H1 (cell line): ENCODE data around the gene RASGRF1. TPM values are rescaled to one million over a fixed set of nuclear protein-coding genes. Genes with fewer than 3 reads are reported as not detected.

Experiments used
- CTCF ChIA-PET: fragments of 300-600 bp; sonication (Branson Sonifier 250); formaldehyde crosslinking; loops from one replicate; lab custom pipeline; 2021; ENCODE audit not compliant: partially characterized antibody; lab: Charles Lee
- POLR2A ChIA-PET: fragments of 300-600 bp; sonication (Branson Sonifier 250); formaldehyde crosslinking; loops from one replicate; lab custom pipeline; 2021; ENCODE audit warnings: inconsistent platforms; ENCODE audit not compliant: partially characterized antibody; lab: Charles Lee
- DNase-seq, 2 experiments: peaks; one replicate each; pipeline versions ENCODE4 v3.0.0 to v3.0.0-alpha.2; 2010 to 2022; ENCODE audit warnings: low spot score in 2 of 2, low read depth in 1 of 2, mixed read lengths in 1 of 2
- FAIRE-seq: peaks from 2 replicates; lab custom pipeline; 2011; peaks lifted over from hg19 to GRCh38; lab: Jason Lieb, UNC
- H2AFZ ChIP-seq: 2 replicates; pipeline ENCODE4 v1.8.1; 2012; ENCODE audit warnings: low read length, inconsistent platforms
- H2AK5ac ChIP-seq: 2 replicates; pipeline ENCODE4 v1.6.1; 2013; ENCODE audit warnings: low read depth, low read length
- H2BK120ac ChIP-seq: replicated peaks from 2 replicates; pipeline ENCODE3; 2013; ENCODE audit warnings: low read depth, low read length, inconsistent platforms
- H2BK12ac ChIP-seq: 2 replicates; pipeline ENCODE4 v1.6.1; 2013; ENCODE audit warnings: low read depth, low read length
- H2BK15ac ChIP-seq: 2 replicates; pipeline ENCODE4 v1.6.1; 2013; ENCODE audit warnings: low read length
- H2BK20ac ChIP-seq: 2 replicates; pipeline ENCODE4 v1.6.1; 2013; ENCODE audit warnings: low read length
- H2BK5ac ChIP-seq: 2 replicates; pipeline ENCODE4 v1.6.1; 2013; ENCODE audit warnings: low read depth, low read length
- H3K14ac ChIP-seq: 2 replicates; pipeline ENCODE4 v1.6.1; 2013; ENCODE audit warnings: inconsistent platforms; ENCODE audit not compliant: insufficient read length
- H3K18ac ChIP-seq: 2 replicates; pipeline ENCODE4 v1.6.1; 2013; ENCODE audit warnings: low read length; ENCODE audit errors: extremely low read depth
- H3K23ac ChIP-seq: 2 replicates; pipeline ENCODE4 v1.6.1; 2013; ENCODE audit warnings: inconsistent platforms; ENCODE audit not compliant: insufficient read length
- H3K23me2 ChIP-seq: 2 replicates; pipeline ENCODE4 v1.6.1; 2013; ENCODE audit warnings: low read depth, low read length
- H3K27ac ChIP-seq: 2 replicates; pipeline ENCODE4 v1.6.1; 2011; ENCODE audit warnings: low read depth, low read length, inconsistent platforms
- H3K27me3 ChIP-seq, 4 experiments: replicated peaks in 1 of 4; 1 replicate in 1 of 4; 2 replicates in 3 of 4; pipeline versions ENCODE4 v1.6.1 to v1.8.1; 2011 to 2013; ENCODE audit warnings: low read length in 3 of 4, mild to moderate bottlenecking in 3 of 4, inconsistent platforms in 2 of 4, mixed read lengths in 2 of 4, moderate library complexity in 1 of 4; ENCODE audit not compliant: control insufficient read depth in 3 of 4, insufficient read depth in 3 of 4; ENCODE audit errors: extremely low read depth in 1 of 4
- H3K36me3 ChIP-seq, 4 experiments: 2 replicates each; pipeline versions ENCODE4 v1.6.1 to v1.8.1; 2011 to 2013; ENCODE audit warnings: mild to moderate bottlenecking in 4 of 4, low read length in 3 of 4, moderate library complexity in 2 of 4, control low read depth in 1 of 4, inconsistent platforms in 1 of 4; ENCODE audit not compliant: insufficient read depth in 4 of 4, control insufficient read depth in 2 of 4
- H3K4ac ChIP-seq: replicated peaks from 2 replicates; pipeline ENCODE3; 2013; ENCODE audit warnings: low read length, low read depth, mixed read lengths, inconsistent platforms; ENCODE audit not compliant: insufficient read length
- H3K4me1 ChIP-seq, 4 experiments: replicated peaks in 1 of 4; 1 replicate in 1 of 4; 2 replicates in 3 of 4; pipeline versions ENCODE4 v1.6.1 to v1.8.1; 2011 to 2013; ENCODE audit warnings: low read length in 3 of 4, inconsistent platforms in 2 of 4, mixed read lengths in 1 of 4; ENCODE audit not compliant: insufficient read depth in 4 of 4, control insufficient read depth in 3 of 4
- H3K4me2 ChIP-seq, 2 experiments: 2 replicates each; pipeline versions ENCODE4 v1.6.1 to v1.8.1; 2011 to 2013; ENCODE audit warnings: low read depth in 2 of 2, low read length in 2 of 2, control low read depth in 1 of 2, inconsistent platforms in 1 of 2, mild to moderate bottlenecking in 1 of 2; ENCODE audit not compliant: insufficient read depth in 1 of 2
- H3K4me3 ChIP-seq, 4 experiments: fragments of 200-600, 300-600 bp in 1 of 4; sonication (generic), shearing (Covaris generic), sonication (Bioruptor Twin) in 1 of 4; 2 replicates each; pipeline versions ENCODE4 v1.5.1 to v1.8.1; 2011 to 2016; ENCODE audit warnings: low read length in 4 of 4, low read depth in 3 of 4, control low read depth in 2 of 4, inconsistent platforms in 2 of 4, mild to moderate bottlenecking in 2 of 4, mixed read lengths in 1 of 4, moderate library complexity in 1 of 4; ENCODE audit not compliant: insufficient read depth in 2 of 4; ENCODE audit errors: extremely low read depth in 1 of 4
- H3K56ac ChIP-seq: replicated peaks from 2 replicates; pipeline ENCODE3; 2013; ENCODE audit warnings: low read depth, mild to moderate bottlenecking, mixed read lengths, low read length, inconsistent platforms; ENCODE audit not compliant: insufficient read length
- H3K79me1 ChIP-seq: 2 replicates; pipeline ENCODE4 v1.6.1; 2013; ENCODE audit warnings: low read depth, low read length, control low read depth
- H3K79me2 ChIP-seq, 2 experiments: 2 replicates each; pipeline versions ENCODE4 v1.6.1 to v1.8.1; 2012 to 2013; ENCODE audit warnings: low read length in 2 of 2, mild to moderate bottlenecking in 2 of 2, inconsistent platforms in 1 of 2; ENCODE audit not compliant: insufficient read depth in 2 of 2, control insufficient read depth in 1 of 2
- H3K9ac ChIP-seq, 4 experiments: replicated peaks in 1 of 4; 1 replicate in 1 of 4; 2 replicates in 3 of 4; pipeline versions ENCODE4 v1.6.1 to v1.8.1; 2011 to 2013; ENCODE audit warnings: low read depth in 3 of 4, low read length in 3 of 4, control low read depth in 2 of 4, mild to moderate bottlenecking in 2 of 4, moderate library complexity in 2 of 4, inconsistent platforms in 1 of 4; ENCODE audit errors: extremely low read depth in 1 of 4
- H3K9me3 ChIP-seq, 2 experiments: 2 replicates each; pipeline versions ENCODE4 v1.6.1 to v1.8.1; 2012 to 2013; ENCODE audit warnings: mild to moderate bottlenecking in 2 of 2, moderate library complexity in 2 of 2, control low read depth in 1 of 2, inconsistent platforms in 1 of 2, low read depth in 1 of 2, low read length in 1 of 2, mixed read lengths in 1 of 2; ENCODE audit not compliant: insufficient read depth in 2 of 2
- H4K20me1 ChIP-seq, 2 experiments: replicated peaks in 1 of 2; 2 replicates each; pipeline versions ENCODE3 to v1.8.1; 2011 to 2013; ENCODE audit warnings: inconsistent platforms in 2 of 2, low read length in 2 of 2, mild to moderate bottlenecking in 1 of 2; ENCODE audit not compliant: insufficient read depth in 2 of 2, control insufficient read depth in 1 of 2
- H4K5ac ChIP-seq: 2 replicates; pipeline ENCODE4 v1.6.1; 2013; ENCODE audit warnings: low read length, low read depth, mixed read lengths, inconsistent platforms; ENCODE audit not compliant: insufficient read length
- H4K8ac ChIP-seq: 2 replicates; pipeline ENCODE4 v1.8.0; 2013; ENCODE audit warnings: mild to moderate bottlenecking, moderate library complexity, low read length, inconsistent platforms; ENCODE audit not compliant: insufficient read depth; ENCODE audit errors: extremely low read depth
- H4K91ac ChIP-seq: replicated peaks from 2 replicates; pipeline ENCODE3; 2013; ENCODE audit warnings: low read length, mixed read lengths, inconsistent platforms; ENCODE audit not compliant: insufficient read length
- CBX5 ChIP-seq: fragments of 300-800, 300-1000 bp; sonication (generic); IDR thresholded peaks from 2 replicates; pipeline ENCODE4 v1.7.1; 2016; ENCODE audit warnings: antibody characterized with exemption, low read length, low read depth
- CTCF ChIP-seq, 3 experiments: IDR thresholded peaks; 1 replicate in 2 of 3; 2 replicates in 1 of 3; pipeline versions ENCODE4 v1.5.1 to v1.6.1; 2011; ENCODE audit warnings: low read length in 3 of 3, mild to moderate bottlenecking in 3 of 3, inconsistent platforms in 2 of 3, low read depth in 1 of 3, moderate library complexity in 1 of 3; ENCODE audit not compliant: insufficient read depth in 1 of 3; ENCODE audit errors: control extremely low read depth in 1 of 3
- RAD21 ChIP-seq, 2 experiments: IDR thresholded peaks in 1 of 2; conservative IDR thresholded peaks in 1 of 2; 2 replicates each; pipeline ENCODE4 v1.6.1; 2011; ENCODE audit warnings: low read depth in 2 of 2, low read length in 2 of 2, improper control_type of control experiment in 1 of 2, inconsistent platforms in 1 of 2, mild to moderate bottlenecking in 1 of 2, moderate library complexity in 1 of 2
- RXRA ChIP-seq: IDR thresholded peaks from 2 replicates; pipeline ENCODE4 v1.6.1; 2011; ENCODE audit warnings: low read depth, mild to moderate bottlenecking, low read length, moderate library complexity; ENCODE audit not compliant: insufficient read depth
- WGBS, 2 experiments: shearing (Covaris generic) in 1 of 2; methylation state at CpG; one replicate each; pipeline versions ENCODE4 v1.1.6 to v1.1.7; 2013 to 2015; ENCODE audit warnings: low lambda C conversion rate in 2 of 2, mixed read lengths in 2 of 2, inconsistent platforms in 1 of 2, low coverage in 1 of 2, missing lambda C conversion rate in 1 of 2; ENCODE audit not compliant: insufficient replicate concordance in 2 of 2, insufficient coverage in 1 of 2, insufficient read length in 1 of 2; ENCODE audit errors: extremely low coverage in 1 of 2, missing lambda C conversion rate in 1 of 2; 5-methylcytosine and 5-hydroxymethylcytosine counted together
- polyA plus RNA-seq, 7 experiments: library from polyadenylated mRNA; depleted of rRNA in 3 of 7; stranded (reverse) in 5 of 7; unstranded in 2 of 7; fragments of >200 nt in 5 of 7; fragments of 200-250 nt in 2 of 7; gene quantifications; 1 replicate in 5 of 7; 2 replicates in 1 of 7; 4 replicates in 1 of 7; pipeline versions ENCODE4 v1.2.1 to v1.2.3, GENCODE V29; 2011 to 2013; ENCODE audit warnings: missing spikeins in 2 of 7, mixed read lengths in 2 of 7
- total RNA-seq: library from RNA; stranded (reverse); fragmentation: NEBNext Ultra II Directional; extraction: Animal tissue kit (Norgen Biotek cat#: 25700); gene quantifications from 2 replicates; pipeline ENCODE4 v1.2.1, GENCODE V29; 2021

Gene RASGRF1
- total and polyA plus RNA-seq, 2 of the 8 experiments (the other 6 are each of a cell fraction or from before 2014, with no cell fraction given): 0.42 to 0.67 TPM

GRCh38 chr15:79025201-79025600 lies 65.4 kb downstream of the RASGRF1 start:
- WGBS, 2 experiments: 76% methylated on average over 6 of the region's 6 CpGs; no CpG with 5 or more reads in 1 of the 2 experiments
- CTCF ChIA-PET: interaction anchor here (0.6 to 15.0 kb wide), 31 partner anchors 10 to 181 kb away, joined by 3 to 352 read pairs (median 4); partner anchors contain the start of gene RASGRF1
- POLR2A ChIA-PET: interaction anchor here (1.6 kb wide), 1 partner anchor 118 kb away, joined by 7 read pairs; no protein-coding TSS in a partner anchor
- no peaks in the 10 kb centered on the region for H3K79me2 ChIP-seq
- H3K23ac ChIP-seq: no peak overlapping the region
- H2AK5ac ChIP-seq: no peak overlapping the region
- H3K9ac ChIP-seq: no peak overlapping the region
- no peak overlapping the region for H3K4me2 ChIP-seq
- no peak overlapping the region for H3K4me3 ChIP-seq
- H4K5ac ChIP-seq: no peak overlapping the region
- H3K18ac ChIP-seq: no peak overlapping the region
- H2BK20ac ChIP-seq: no peak overlapping the region
- H3K27ac ChIP-seq: no peak overlapping the region
- H4K8ac ChIP-seq: no peak overlapping the region
- H2BK12ac ChIP-seq: no peak overlapping the region; the same call in 1 of the 2 replicates
- no peak overlapping the region for H3K14ac ChIP-seq
- H4K91ac ChIP-seq: no peak overlapping the region
- no peak overlapping the region for H2BK120ac ChIP-seq
- DNase-seq (no peak), FAIRE-seq (no peak)
- peaks cover 0 to 2% of the 10 kb centered on the region in 2 experiments for H4K20me1 ChIP-seq
- no peaks in the 10 kb centered on the region; a peak in 1 of 4 replicates for H3K9me3 ChIP-seq
- no peaks in the 10 kb centered on the region for H3K36me3 ChIP-seq
- H3K79me1 ChIP-seq: no peaks in the 10 kb centered on the region
- H2BK15ac ChIP-seq: no peak overlapping the region
- no peak overlapping the region for H2BK5ac ChIP-seq
- no peaks in the 10 kb centered on the region for H3K27me3 ChIP-seq
- H3K4ac ChIP-seq: no peak overlapping the region
- peaks cover 6% of the 10 kb centered on the region; the same call in 1 of the 2 replicates for H3K23me2 ChIP-seq
- H2AFZ ChIP-seq: no peak overlapping the region
- H3K56ac ChIP-seq: no peak overlapping the region
- TF ChIP-seq CBX5 (no peak), CTCF (IDR thresholded peaks at IDR 0.05; ENCODE audit: control extremely low read depth in 1 of 3, insufficient read depth in 1 of 3, low read depth in 1 of 3, low read length in 3 of 3) (peak; percentile 20 to 51 (median 21)), RXRA (no peak), RAD21 (IDR thresholded peaks at IDR 0.05 in 1 of 2, conservative IDR thresholded peaks at IDR 0.05 in 1 of 2; ENCODE audit: low read depth in 2 of 2, low read length in 2 of 2) (peak; percentile 24 to 51; a peak in 2 of 4 replicates)
- H3K4me1 ChIP-seq: no peaks in the 10 kb centered on the region
